GM23338 (cell line): ENCODE data around the gene LRRC47. TPM values are rescaled to one million over a fixed set of nuclear protein-coding genes. Genes with fewer than 3 reads are reported as not detected.

Experiments used
- ATAC-seq: fragments of 200-7000 bp; cut with Tn5 transposase; 3 replicates; pipeline ENCODE4 v1.9.1; 2020
- DNase-seq: peaks from one replicate; pipeline ENCODE4 v3.0.0-alpha.2; 2015; ENCODE audit warnings: low spot score
- H2AFZ ChIP-seq: fragments of 200-600 bp; sonication (generic); 2 replicates; pipeline ENCODE4 v1.8.0; 2016; ENCODE audit warnings: antibody characterized with exemption, mild to moderate bottlenecking, moderate library complexity
- H3F3A ChIP-seq: fragments of 200-600 bp; sonication (generic); replicated peaks from 2 replicates; pipeline ENCODE4 v1.8.0; 2017; ENCODE audit warnings: antibody characterized with exemption, mixed run types, low read depth
- H3K27ac ChIP-seq: fragments of 200-600 bp; sonication (generic); 2 replicates; pipeline ENCODE4 v1.6.1; 2016; ENCODE audit warnings: low read depth
- H3K27me3 ChIP-seq: fragments of 200-600 bp; sonication (generic); 2 replicates; pipeline ENCODE4 v1.8.0; 2016; ENCODE audit warnings: mild to moderate bottlenecking, mixed run types, moderate library complexity; ENCODE audit not compliant: insufficient read depth
- H3K36me3 ChIP-seq: fragments of 200-600 bp; sonication (generic); 2 replicates; pipeline ENCODE4 v1.8.0; 2016; ENCODE audit warnings: mild to moderate bottlenecking; ENCODE audit not compliant: insufficient read depth
- H3K4me1 ChIP-seq: fragments of 200-600 bp; sonication (generic); 2 replicates; pipeline ENCODE4 v1.8.0; 2016; ENCODE audit warnings: mild to moderate bottlenecking, moderate library complexity; ENCODE audit not compliant: insufficient read depth
- H3K4me2 ChIP-seq: fragments of 200-600 bp; sonication (generic); 2 replicates; pipeline ENCODE4 v1.7.1; 2017; ENCODE audit warnings: mixed run types
- H3K4me3 ChIP-seq: fragments of 200-600 bp; sonication (generic); 2 replicates; pipeline ENCODE4 v1.6.1; 2016; ENCODE audit warnings: mixed run types
- H3K79me2 ChIP-seq: fragments of 200-600 bp; sonication (generic); replicated peaks from 2 replicates; pipeline ENCODE4 v1.8.0; 2017; ENCODE audit warnings: mild to moderate bottlenecking; ENCODE audit not compliant: insufficient read depth
- H3K9me2 ChIP-seq: fragments of 200-600 bp; sonication (generic); 2 replicates; pipeline ENCODE4 v1.8.0; 2017; ENCODE audit not compliant: insufficient read depth
- H4K20me1 ChIP-seq: fragments of 200-600 bp; sonication (generic); replicated peaks from 2 replicates; pipeline ENCODE4 v1.8.0; 2017; ENCODE audit warnings: mild to moderate bottlenecking; ENCODE audit not compliant: insufficient read depth
- H3K27ac Mint-ChIP-seq: 2 replicates; pipeline ENCODE4 v1.8.0; 2020; ENCODE audit warnings: inconsistent platforms, mild to moderate bottlenecking, moderate library complexity, mixed read lengths
- H3K27me3 Mint-ChIP-seq: 3 replicates; pipeline ENCODE4 v1.8.0; 2022; ENCODE audit warnings: low read depth, mild to moderate bottlenecking, moderate library complexity, mixed read lengths, inconsistent platforms; ENCODE audit not compliant: insufficient read depth, poor library complexity
- H3K36me3 Mint-ChIP-seq: 3 replicates; pipeline ENCODE4 v1.8.0; 2021; ENCODE audit warnings: low read depth, mild to moderate bottlenecking, inconsistent platforms, moderate library complexity, mixed read lengths
- H3K4me1 Mint-ChIP-seq: 3 replicates; pipeline ENCODE4 v1.8.0; 2020; ENCODE audit warnings: mild to moderate bottlenecking, inconsistent platforms, mixed read lengths
- H3K4me3 Mint-ChIP-seq: 3 replicates; pipeline ENCODE4 v1.8.0; 2021; ENCODE audit warnings: moderate library complexity, mild to moderate bottlenecking, inconsistent platforms, mixed read lengths
- H3K9me3 Mint-ChIP-seq: 3 replicates; pipeline ENCODE4 v1.8.0; 2020; ENCODE audit warnings: moderate library complexity, mild to moderate bottlenecking, inconsistent platforms, mixed read lengths
- CREB1 ChIP-seq: fragments of 250-450 bp; sonication (Bioruptor Pico); IDR thresholded peaks from 2 replicates; pipeline ENCODE4 v1.5.0; 2020; ENCODE audit warnings: low read depth, mild to moderate bottlenecking, moderate library complexity
- JUNB ChIP-seq: IDR thresholded peaks from one replicate; pipeline ENCODE4 v1.6.1; 2016; ENCODE audit warnings: antibody characterized with exemption; ENCODE audit not compliant: unreplicated experiment
- NANOG ChIP-seq: IDR thresholded peaks from 2 replicates; pipeline ENCODE4 v1.6.1; 2016; ENCODE audit warnings: antibody characterized with exemption, borderline replicate concordance
- STAT1 ChIP-seq: IDR thresholded peaks from one replicate; pipeline ENCODE4 v1.6.1; 2016; ENCODE audit warnings: antibody characterized with exemption; ENCODE audit not compliant: unreplicated experiment
- ZNF331 ChIP-seq: fragments of 250-450 bp; sonication (Bioruptor Pico); IDR thresholded peaks from 2 replicates; pipeline ENCODE4 v1.5.0; 2020; ENCODE audit warnings: low read depth, mild to moderate bottlenecking, moderate library complexity
- polyA plus RNA-seq: library from polyadenylated mRNA; unstranded; fragments of >200 nt; fragmentation: Nextera tagmentation; extraction: Ambion mirVana; gene quantifications from 2 replicates; pipeline ENCODE4 v1.2.1, GENCODE V29; 2016
- total RNA-seq: library from RNA; depleted of rRNA; stranded (reverse); fragments of >200 nt; shearing (Covaris generic); gene quantifications from 2 replicates; pipeline ENCODE4 v1.2.3, GENCODE V29; 2014
- TF ChIP-seq, protein P1 (sequence below): IDR thresholded peaks from one replicate; pipeline ENCODE4 v1.6.1; 2018; ENCODE audit warnings: antibody characterized with exemption; ENCODE audit not compliant: unreplicated experiment
- TF ChIP-seq, protein P2 (sequence below): fragments of 250-450 bp; sonication (Bioruptor Pico); IDR thresholded peaks from 2 replicates; pipeline ENCODE4 v1.5.0; 2020; ENCODE audit warnings: mild to moderate bottlenecking, moderate library complexity

LRRC47 gene
- total and polyA plus RNA-seq, 2 experiments from 2014 or later, result 15.8 to 76.8 TPM

DNA sequence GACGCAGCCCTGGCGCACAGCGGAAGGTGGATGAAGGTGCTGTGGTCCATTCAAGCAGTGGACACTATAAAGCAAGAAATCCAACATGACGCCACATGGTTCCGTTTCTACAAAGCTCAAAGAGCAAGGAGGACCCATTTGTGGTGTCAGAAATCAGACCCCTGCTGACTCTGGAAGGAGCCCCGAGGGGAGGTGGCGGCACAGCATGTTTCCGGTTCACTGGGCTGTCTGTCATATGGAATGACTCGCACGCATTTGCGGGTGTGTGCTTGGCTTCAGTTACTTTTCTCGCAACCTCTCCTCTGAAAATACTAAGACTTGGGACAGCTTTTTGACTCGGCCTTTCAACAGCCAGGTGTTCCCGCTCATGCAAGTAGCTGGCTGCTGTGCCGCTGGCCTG is 29.1 kb upstream of the LRRC47 start:
- Mint-ChIP-seq H3K9me3 (no peaks in the 10 kb centered on the region), H3K4me1 (no peaks in the 10 kb centered on the region), H3K36me3 (peaks cover 21% of the 10 kb centered on the region), H3K4me3 (no peak overlapping the region), H3K27ac (no peak overlapping the region), H3K27me3 (peaks cover 8% of the 10 kb centered on the region)
- Histone ChIP-seq H3K9me2 (no peaks in the 10 kb centered on the region), H4K20me1 (no peaks in the 10 kb centered on the region), H3K27ac (no peak overlapping the region), H3K79me2 (no peaks in the 10 kb centered on the region), H3K27me3 (no peaks in the 10 kb centered on the region), H3K4me2 (no peak overlapping the region), H3F3A (no peaks in the 10 kb centered on the region), H2AFZ (no peak overlapping the region), H3K36me3 (no peaks in the 10 kb centered on the region), H3K4me1 (no peaks in the 10 kb centered on the region), H3K4me3 (no peak overlapping the region)
- ATAC-seq (no peak), DNase-seq (no peak)
- no peak for TF ChIP-seq NANOG
- no peak for TF ChIP-seq JUNB
- no peak for TF ChIP-seq ZNF331 (CRISPR knock-in tag)
- no peak for TF ChIP-seq CREB1 (CRISPR knock-in tag)
- TF ChIP-seq, protein P1, sequence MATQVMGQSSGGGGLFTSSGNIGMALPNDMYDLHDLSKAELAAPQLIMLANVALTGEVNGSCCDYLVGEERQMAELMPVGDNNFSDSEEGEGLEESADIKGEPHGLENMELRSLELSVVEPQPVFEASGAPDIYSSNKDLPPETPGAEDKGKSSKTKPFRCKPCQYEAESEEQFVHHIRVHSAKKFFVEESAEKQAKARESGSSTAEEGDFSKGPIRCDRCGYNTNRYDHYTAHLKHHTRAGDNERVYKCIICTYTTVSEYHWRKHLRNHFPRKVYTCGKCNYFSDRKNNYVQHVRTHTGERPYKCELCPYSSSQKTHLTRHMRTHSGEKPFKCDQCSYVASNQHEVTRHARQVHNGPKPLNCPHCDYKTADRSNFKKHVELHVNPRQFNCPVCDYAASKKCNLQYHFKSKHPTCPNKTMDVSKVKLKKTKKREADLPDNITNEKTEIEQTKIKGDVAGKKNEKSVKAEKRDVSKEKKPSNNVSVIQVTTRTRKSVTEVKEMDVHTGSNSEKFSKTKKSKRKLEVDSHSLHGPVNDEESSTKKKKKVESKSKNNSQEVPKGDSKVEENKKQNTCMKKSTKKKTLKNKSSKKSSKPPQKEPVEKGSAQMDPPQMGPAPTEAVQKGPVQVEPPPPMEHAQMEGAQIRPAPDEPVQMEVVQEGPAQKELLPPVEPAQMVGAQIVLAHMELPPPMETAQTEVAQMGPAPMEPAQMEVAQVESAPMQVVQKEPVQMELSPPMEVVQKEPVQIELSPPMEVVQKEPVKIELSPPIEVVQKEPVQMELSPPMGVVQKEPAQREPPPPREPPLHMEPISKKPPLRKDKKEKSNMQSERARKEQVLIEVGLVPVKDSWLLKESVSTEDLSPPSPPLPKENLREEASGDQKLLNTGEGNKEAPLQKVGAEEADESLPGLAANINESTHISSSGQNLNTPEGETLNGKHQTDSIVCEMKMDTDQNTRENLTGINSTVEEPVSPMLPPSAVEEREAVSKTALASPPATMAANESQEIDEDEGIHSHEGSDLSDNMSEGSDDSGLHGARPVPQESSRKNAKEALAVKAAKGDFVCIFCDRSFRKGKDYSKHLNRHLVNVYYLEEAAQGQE, result no peak
- no peak for TF ChIP-seq STAT1
- TF ChIP-seq, protein P2, sequence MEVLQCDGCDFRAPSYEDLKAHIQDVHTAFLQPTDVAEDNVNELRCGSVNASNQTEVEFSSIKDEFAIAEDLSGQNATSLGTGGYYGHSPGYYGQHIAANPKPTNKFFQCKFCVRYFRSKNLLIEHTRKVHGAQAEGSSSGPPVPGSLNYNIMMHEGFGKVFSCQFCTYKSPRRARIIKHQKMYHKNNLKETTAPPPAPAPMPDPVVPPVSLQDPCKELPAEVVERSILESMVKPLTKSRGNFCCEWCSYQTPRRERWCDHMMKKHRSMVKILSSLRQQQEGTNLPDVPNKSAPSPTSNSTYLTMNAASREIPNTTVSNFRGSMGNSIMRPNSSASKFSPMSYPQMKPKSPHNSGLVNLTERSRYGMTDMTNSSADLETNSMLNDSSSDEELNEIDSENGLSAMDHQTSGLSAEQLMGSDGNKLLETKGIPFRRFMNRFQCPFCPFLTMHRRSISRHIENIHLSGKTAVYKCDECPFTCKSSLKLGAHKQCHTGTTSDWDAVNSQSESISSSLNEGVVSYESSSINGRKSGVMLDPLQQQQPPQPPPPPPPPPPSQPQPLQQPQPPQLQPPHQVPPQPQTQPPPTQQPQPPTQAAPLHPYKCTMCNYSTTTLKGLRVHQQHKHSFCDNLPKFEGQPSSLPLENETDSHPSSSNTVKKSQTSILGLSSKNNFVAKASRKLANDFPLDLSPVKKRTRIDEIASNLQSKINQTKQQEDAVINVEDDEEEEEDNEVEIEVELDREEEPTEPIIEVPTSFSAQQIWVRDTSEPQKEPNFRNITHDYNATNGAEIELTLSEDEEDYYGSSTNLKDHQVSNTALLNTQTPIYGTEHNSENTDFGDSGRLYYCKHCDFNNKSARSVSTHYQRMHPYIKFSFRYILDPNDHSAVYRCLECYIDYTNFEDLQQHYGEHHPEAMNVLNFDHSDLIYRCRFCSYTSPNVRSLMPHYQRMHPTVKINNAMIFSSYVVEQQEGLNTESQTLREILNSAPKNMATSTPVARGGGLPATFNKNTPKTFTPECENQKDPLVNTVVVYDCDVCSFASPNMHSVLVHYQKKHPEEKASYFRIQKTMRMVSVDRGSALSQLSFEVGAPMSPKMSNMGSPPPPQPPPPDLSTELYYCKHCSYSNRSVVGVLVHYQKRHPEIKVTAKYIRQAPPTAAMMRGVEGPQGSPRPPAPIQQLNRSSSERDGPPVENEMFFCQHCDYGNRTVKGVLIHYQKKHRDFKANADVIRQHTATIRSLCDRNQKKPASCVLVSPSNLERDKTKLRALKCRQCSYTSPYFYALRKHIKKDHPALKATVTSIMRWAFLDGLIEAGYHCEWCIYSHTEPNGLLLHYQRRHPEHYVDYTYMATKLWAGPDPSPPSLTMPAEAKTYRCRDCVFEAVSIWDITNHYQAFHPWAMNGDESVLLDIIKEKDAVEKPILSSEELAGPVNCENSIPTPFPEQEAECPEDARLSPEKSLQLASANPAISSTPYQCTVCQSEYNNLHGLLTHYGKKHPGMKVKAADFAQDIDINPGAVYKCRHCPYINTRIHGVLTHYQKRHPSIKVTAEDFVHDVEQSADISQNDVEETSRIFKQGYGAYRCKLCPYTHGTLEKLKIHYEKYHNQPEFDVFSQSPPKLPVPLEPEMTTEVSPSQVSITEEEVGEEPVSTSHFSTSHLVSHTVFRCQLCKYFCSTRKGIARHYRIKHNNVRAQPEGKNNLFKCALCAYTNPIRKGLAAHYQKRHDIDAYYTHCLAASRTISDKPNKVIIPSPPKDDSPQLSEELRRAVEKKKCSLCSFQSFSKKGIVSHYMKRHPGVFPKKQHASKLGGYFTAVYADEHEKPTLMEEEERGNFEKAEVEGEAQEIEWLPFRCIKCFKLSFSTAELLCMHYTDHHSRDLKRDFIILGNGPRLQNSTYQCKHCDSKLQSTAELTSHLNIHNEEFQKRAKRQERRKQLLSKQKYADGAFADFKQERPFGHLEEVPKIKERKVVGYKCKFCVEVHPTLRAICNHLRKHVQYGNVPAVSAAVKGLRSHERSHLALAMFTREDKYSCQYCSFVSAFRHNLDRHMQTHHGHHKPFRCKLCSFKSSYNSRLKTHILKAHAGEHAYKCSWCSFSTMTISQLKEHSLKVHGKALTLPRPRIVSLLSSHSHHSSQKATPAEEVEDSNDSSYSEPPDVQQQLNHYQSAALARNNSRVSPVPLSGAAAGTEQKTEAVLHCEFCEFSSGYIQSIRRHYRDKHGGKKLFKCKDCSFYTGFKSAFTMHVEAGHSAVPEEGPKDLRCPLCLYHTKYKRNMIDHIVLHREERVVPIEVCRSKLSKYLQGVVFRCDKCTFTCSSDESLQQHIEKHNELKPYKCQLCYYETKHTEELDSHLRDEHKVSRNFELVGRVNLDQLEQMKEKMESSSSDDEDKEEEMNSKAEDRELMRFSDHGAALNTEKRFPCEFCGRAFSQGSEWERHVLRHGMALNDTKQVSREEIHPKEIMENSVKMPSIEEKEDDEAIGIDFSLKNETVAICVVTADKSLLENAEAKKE (CRISPR knock-in tag), result no peak
